ENCODE measurements around the gene MAT2B.
A peak's percentile ranks its signal among the peaks of the same experiment; 100 is the strongest.

Gene MAT2B

GRCh38 chr5:163459819-163460561 is 45.4 kb upstream of the MAT2B start, which contains the start of gene NUDCD2:
Gene NUDCD2, minus strand, starts transcription at chr5:163460102. Its CDS starts 52 bp downstream, at chr5:163460050.
- TF ChIP-seq BACH2 (CRISPR knock-in tag; IDR thresholded peaks at IDR 0.05; ENCODE audit: borderline replicate concordance): no peak
- no peak for TF ChIP-seq ESRRG (CRISPR knock-in tag; IDR thresholded peaks at IDR 0.05)
- 0 out of 2 replicates have a peak, but pooled peaks have one; percentile 6 for TF ChIP-seq GLIS3 (CRISPR knock-in tag; IDR thresholded peaks at IDR 0.05)
- 0 out of 2 replicates have a peak, but pooled peaks have one; percentile 63 for TF ChIP-seq CSRNP3 (CRISPR knock-in tag; IDR thresholded peaks at IDR 0.05)
- TF ChIP-seq RARB (CRISPR knock-in tag; IDR thresholded peaks at IDR 0.05): no peak
- ATAC-seq: peak; percentile 89

- peak; percentile 11 for ATAC-seq
- TF ChIP-seq TSHZ2 (CRISPR knock-in tag; IDR thresholded peaks at IDR 0.05) (no peak), POU6F1 (CRISPR knock-in tag; IDR thresholded peaks at IDR 0.05; ENCODE audit: borderline replicate concordance, low read depth) (no peak), CREB5 (CRISPR knock-in tag; IDR thresholded peaks at IDR 0.05; ENCODE audit: low read depth) (no peak), OSR1 (CRISPR knock-in tag; IDR thresholded peaks at IDR 0.05) (no peak)
Measured at GRCh38 chr5:163460562-163461171, 44.8 kb upstream of the MAT2B start, which contains the start of gene HMMR. Gene HMMR, plus strand, starts transcription at chr5:163460632. Its CDS starts 61 bp downstream, at chr5:163460693.

- TF ChIP-seq BACH2 (CRISPR knock-in tag; IDR thresholded peaks at IDR 0.05; ENCODE audit: borderline replicate concordance) (no peak), POU6F1 (CRISPR knock-in tag; IDR thresholded peaks at IDR 0.05; ENCODE audit: borderline replicate concordance, low read depth) (no peak), ESRRG (CRISPR knock-in tag; IDR thresholded peaks at IDR 0.05) (no peak), ZFP3 (CRISPR knock-in tag; IDR thresholded peaks at IDR 0.05) (no peak), SNAI2 (CRISPR knock-in tag; IDR thresholded peaks at IDR 0.05) (no peak), OSR1 (CRISPR knock-in tag; IDR thresholded peaks at IDR 0.05) (no peak), PATZ1 (CRISPR knock-in tag; IDR thresholded peaks at IDR 0.05; ENCODE audit: borderline replicate concordance) (no peak), ARNTL (CRISPR knock-in tag; IDR thresholded peaks at IDR 0.05; ENCODE audit: borderline replicate concordance, low read depth) (no peak), TOX (CRISPR knock-in tag; IDR thresholded peaks at IDR 0.05; ENCODE audit: borderline replicate concordance) (no peak), ZNF8 (CRISPR knock-in tag; IDR thresholded peaks at IDR 0.05) (no peak), CSDC2 (CRISPR knock-in tag; IDR thresholded peaks at IDR 0.05) (no peak), ZNF565 (CRISPR knock-in tag; conservative IDR thresholded peaks at IDR 0.05; ENCODE audit: low read depth) (no peak), ISL1 (CRISPR knock-in tag; IDR thresholded peaks at IDR 0.05) (no peak), ZNF70 (CRISPR knock-in tag; IDR thresholded peaks at IDR 0.05) (no peak), CSRNP3 (CRISPR knock-in tag; IDR thresholded peaks at IDR 0.05) (no peak), TCF4 (CRISPR knock-in tag; IDR thresholded peaks at IDR 0.05; ENCODE audit: borderline replicate concordance) (no peak), ZC3H10 (CRISPR knock-in tag; IDR thresholded peaks at IDR 0.05) (no peak), GLIS3 (CRISPR knock-in tag; IDR thresholded peaks at IDR 0.05) (no peak), CREB5 (CRISPR knock-in tag; IDR thresholded peaks at IDR 0.05; ENCODE audit: low read depth) (no peak)
- no peak for ATAC-seq
Measured at GRCh38 chr5:163463063-163463435, 42.4 kb upstream of the MAT2B start.

Measured in SK-N-SH treated with all-trans-retinoic acid at 6 μM for 48 hours (cell line).